H1 (cell line): ENCODE measurements around the gene B4GALNT3. TPM values are rescaled to one million over a fixed set of nuclear protein-coding genes. Genes with fewer than 3 reads are reported as not detected.

ENCODE experiments used
- CTCF ChIA-PET: fragments of 300-600 bp; sonication (Branson Sonifier 250); formaldehyde crosslinking; loops from one replicate; lab custom pipeline; 2021; ENCODE audit not compliant: partially characterized antibody; lab: Charles Lee
- POLR2A ChIA-PET: fragments of 300-600 bp; sonication (Branson Sonifier 250); formaldehyde crosslinking; loops from one replicate; lab custom pipeline; 2021; ENCODE audit warnings: inconsistent platforms; ENCODE audit not compliant: partially characterized antibody; lab: Charles Lee
- DNase-seq, 2 experiments: peaks; one replicate each; pipeline versions ENCODE4 v3.0.0 to v3.0.0-alpha.2; 2010 to 2022; ENCODE audit warnings: low spot score in 2 of 2, low read depth in 1 of 2, mixed read lengths in 1 of 2
- FAIRE-seq: peaks from 2 replicates; lab custom pipeline; 2011; peaks lifted over from hg19 to GRCh38; lab: Jason Lieb, UNC
- H2AFZ ChIP-seq: 2 replicates; pipeline ENCODE4 v1.8.1; 2012; ENCODE audit warnings: low read length, inconsistent platforms
- H2AK5ac ChIP-seq: 2 replicates; pipeline ENCODE4 v1.6.1; 2013; ENCODE audit warnings: low read depth, low read length
- H2BK120ac ChIP-seq: replicated peaks from 2 replicates; pipeline ENCODE3; 2013; ENCODE audit warnings: low read depth, low read length, inconsistent platforms
- H2BK12ac ChIP-seq: 2 replicates; pipeline ENCODE4 v1.6.1; 2013; ENCODE audit warnings: low read depth, low read length
- H2BK15ac ChIP-seq: 2 replicates; pipeline ENCODE4 v1.6.1; 2013; ENCODE audit warnings: low read length
- H2BK20ac ChIP-seq: 2 replicates; pipeline ENCODE4 v1.6.1; 2013; ENCODE audit warnings: low read length
- H2BK5ac ChIP-seq: 2 replicates; pipeline ENCODE4 v1.6.1; 2013; ENCODE audit warnings: low read depth, low read length
- H3K14ac ChIP-seq: 2 replicates; pipeline ENCODE4 v1.6.1; 2013; ENCODE audit warnings: inconsistent platforms; ENCODE audit not compliant: insufficient read length
- H3K18ac ChIP-seq: 2 replicates; pipeline ENCODE4 v1.6.1; 2013; ENCODE audit warnings: low read length; ENCODE audit errors: extremely low read depth
- H3K23ac ChIP-seq: 2 replicates; pipeline ENCODE4 v1.6.1; 2013; ENCODE audit warnings: inconsistent platforms; ENCODE audit not compliant: insufficient read length
- H3K23me2 ChIP-seq: 2 replicates; pipeline ENCODE4 v1.6.1; 2013; ENCODE audit warnings: low read depth, low read length
- H3K27ac ChIP-seq: 2 replicates; pipeline ENCODE4 v1.6.1; 2011; ENCODE audit warnings: low read depth, low read length, inconsistent platforms
- H3K27me3 ChIP-seq, 4 experiments: replicated peaks in 1 of 4; 1 replicate in 1 of 4; 2 replicates in 3 of 4; pipeline versions ENCODE4 v1.6.1 to v1.8.1; 2011 to 2013; ENCODE audit warnings: low read length in 3 of 4, mild to moderate bottlenecking in 3 of 4, inconsistent platforms in 2 of 4, mixed read lengths in 2 of 4, moderate library complexity in 1 of 4; ENCODE audit not compliant: control insufficient read depth in 3 of 4, insufficient read depth in 3 of 4; ENCODE audit errors: extremely low read depth in 1 of 4
- H3K36me3 ChIP-seq, 4 experiments: 2 replicates each; pipeline versions ENCODE4 v1.6.1 to v1.8.1; 2011 to 2013; ENCODE audit warnings: mild to moderate bottlenecking in 4 of 4, low read length in 3 of 4, moderate library complexity in 2 of 4, control low read depth in 1 of 4, inconsistent platforms in 1 of 4; ENCODE audit not compliant: insufficient read depth in 4 of 4, control insufficient read depth in 2 of 4
- H3K4ac ChIP-seq: replicated peaks from 2 replicates; pipeline ENCODE3; 2013; ENCODE audit warnings: low read length, low read depth, mixed read lengths, inconsistent platforms; ENCODE audit not compliant: insufficient read length
- H3K4me1 ChIP-seq, 4 experiments: replicated peaks in 1 of 4; 1 replicate in 1 of 4; 2 replicates in 3 of 4; pipeline versions ENCODE4 v1.6.1 to v1.8.1; 2011 to 2013; ENCODE audit warnings: low read length in 3 of 4, inconsistent platforms in 2 of 4, mixed read lengths in 1 of 4; ENCODE audit not compliant: insufficient read depth in 4 of 4, control insufficient read depth in 3 of 4
- H3K4me2 ChIP-seq, 2 experiments: 2 replicates each; pipeline versions ENCODE4 v1.6.1 to v1.8.1; 2011 to 2013; ENCODE audit warnings: low read depth in 2 of 2, low read length in 2 of 2, control low read depth in 1 of 2, inconsistent platforms in 1 of 2, mild to moderate bottlenecking in 1 of 2; ENCODE audit not compliant: insufficient read depth in 1 of 2
- H3K4me3 ChIP-seq, 4 experiments: fragments of 200-600, 300-600 bp in 1 of 4; sonication (generic), shearing (Covaris generic), sonication (Bioruptor Twin) in 1 of 4; 2 replicates each; pipeline versions ENCODE4 v1.5.1 to v1.8.1; 2011 to 2016; ENCODE audit warnings: low read length in 4 of 4, low read depth in 3 of 4, control low read depth in 2 of 4, inconsistent platforms in 2 of 4, mild to moderate bottlenecking in 2 of 4, mixed read lengths in 1 of 4, moderate library complexity in 1 of 4; ENCODE audit not compliant: insufficient read depth in 2 of 4; ENCODE audit errors: extremely low read depth in 1 of 4
- H3K56ac ChIP-seq: replicated peaks from 2 replicates; pipeline ENCODE3; 2013; ENCODE audit warnings: low read depth, mild to moderate bottlenecking, mixed read lengths, low read length, inconsistent platforms; ENCODE audit not compliant: insufficient read length
- H3K79me1 ChIP-seq: 2 replicates; pipeline ENCODE4 v1.6.1; 2013; ENCODE audit warnings: low read depth, low read length, control low read depth
- H3K79me2 ChIP-seq, 2 experiments: 2 replicates each; pipeline versions ENCODE4 v1.6.1 to v1.8.1; 2012 to 2013; ENCODE audit warnings: low read length in 2 of 2, mild to moderate bottlenecking in 2 of 2, inconsistent platforms in 1 of 2; ENCODE audit not compliant: insufficient read depth in 2 of 2, control insufficient read depth in 1 of 2
- H3K9ac ChIP-seq, 4 experiments: replicated peaks in 1 of 4; 1 replicate in 1 of 4; 2 replicates in 3 of 4; pipeline versions ENCODE4 v1.6.1 to v1.8.1; 2011 to 2013; ENCODE audit warnings: low read depth in 3 of 4, low read length in 3 of 4, control low read depth in 2 of 4, mild to moderate bottlenecking in 2 of 4, moderate library complexity in 2 of 4, inconsistent platforms in 1 of 4; ENCODE audit errors: extremely low read depth in 1 of 4
- H3K9me3 ChIP-seq, 2 experiments: 2 replicates each; pipeline versions ENCODE4 v1.6.1 to v1.8.1; 2012 to 2013; ENCODE audit warnings: mild to moderate bottlenecking in 2 of 2, moderate library complexity in 2 of 2, control low read depth in 1 of 2, inconsistent platforms in 1 of 2, low read depth in 1 of 2, low read length in 1 of 2, mixed read lengths in 1 of 2; ENCODE audit not compliant: insufficient read depth in 2 of 2
- H4K20me1 ChIP-seq, 2 experiments: replicated peaks in 1 of 2; 2 replicates each; pipeline versions ENCODE3 to v1.8.1; 2011 to 2013; ENCODE audit warnings: inconsistent platforms in 2 of 2, low read length in 2 of 2, mild to moderate bottlenecking in 1 of 2; ENCODE audit not compliant: insufficient read depth in 2 of 2, control insufficient read depth in 1 of 2
- H4K5ac ChIP-seq: 2 replicates; pipeline ENCODE4 v1.6.1; 2013; ENCODE audit warnings: low read length, low read depth, mixed read lengths, inconsistent platforms; ENCODE audit not compliant: insufficient read length
- H4K8ac ChIP-seq: 2 replicates; pipeline ENCODE4 v1.8.0; 2013; ENCODE audit warnings: mild to moderate bottlenecking, moderate library complexity, low read length, inconsistent platforms; ENCODE audit not compliant: insufficient read depth; ENCODE audit errors: extremely low read depth
- H4K91ac ChIP-seq: replicated peaks from 2 replicates; pipeline ENCODE3; 2013; ENCODE audit warnings: low read length, mixed read lengths, inconsistent platforms; ENCODE audit not compliant: insufficient read length
- CBX8 ChIP-seq: fragments of 300-800, 300-1000 bp; sonication (generic); IDR thresholded peaks from 2 replicates; pipeline ENCODE4 v1.7.1; 2016; ENCODE audit warnings: low read depth, low read length, borderline replicate concordance
- RBBP5 ChIP-seq: IDR thresholded peaks from 2 replicates; pipeline ENCODE4 v1.7.1; 2012; ENCODE audit warnings: low read depth, mild to moderate bottlenecking, inconsistent platforms, low read length, moderate library complexity, borderline replicate concordance
- WGBS, 2 experiments: shearing (Covaris generic) in 1 of 2; methylation state at CpG; one replicate each; pipeline versions ENCODE4 v1.1.6 to v1.1.7; 2013 to 2015; ENCODE audit warnings: low lambda C conversion rate in 2 of 2, mixed read lengths in 2 of 2, inconsistent platforms in 1 of 2, low coverage in 1 of 2, missing lambda C conversion rate in 1 of 2; ENCODE audit not compliant: insufficient replicate concordance in 2 of 2, insufficient coverage in 1 of 2, insufficient read length in 1 of 2; ENCODE audit errors: extremely low coverage in 1 of 2, missing lambda C conversion rate in 1 of 2; 5-methylcytosine and 5-hydroxymethylcytosine counted together
- polyA plus RNA-seq, 7 experiments: library from polyadenylated mRNA; depleted of rRNA in 3 of 7; stranded (reverse) in 5 of 7; unstranded in 2 of 7; fragments of >200 nt in 5 of 7; fragments of 200-250 nt in 2 of 7; gene quantifications; 1 replicate in 5 of 7; 2 replicates in 1 of 7; 4 replicates in 1 of 7; pipeline versions ENCODE4 v1.2.1 to v1.2.3, GENCODE V29; 2011 to 2013; ENCODE audit warnings: missing spikeins in 2 of 7, mixed read lengths in 2 of 7
- total RNA-seq: library from RNA; stranded (reverse); fragmentation: NEBNext Ultra II Directional; extraction: Animal tissue kit (Norgen Biotek cat#: 25700); gene quantifications from 2 replicates; pipeline ENCODE4 v1.2.1, GENCODE V29; 2021

Gene B4GALNT3
- total and polyA plus RNA-seq, 2 of the 8 experiments (the other 6 are each of a cell fraction or from before 2014, with no cell fraction given) = 12.5 to 20.3 TPM

GRCh38 chr12:509500-509899 lies 49.8 kb downstream of the B4GALNT3 start:
- Histone ChIP-seq H3K36me3 (no peaks in the 10 kb centered on the region), H3K79me2 (no peaks in the 10 kb centered on the region), H4K20me1 (no peaks in the 10 kb centered on the region), H3K14ac (no peak overlapping the region), H3K27me3 (no peaks in the 10 kb centered on the region), H4K5ac (no peak overlapping the region), H3K4me3 (no peak overlapping the region), H3K4me2 (peak overlapping the region; percentile 45 to 54), H3K23ac (no peak overlapping the region), H4K8ac (no peak overlapping the region), H2AFZ (no peak overlapping the region), H3K9me3 (no peaks in the 10 kb centered on the region), H2BK12ac (peak overlapping the region; percentile 97; the same call in 1 of the 2 replicates), H3K56ac (no peak overlapping the region), H3K4me1 (peaks cover 13 to 20% (median 15%) of the 10 kb centered on the region in 4 experiments), H3K27ac (no peak overlapping the region), H4K91ac (no peak overlapping the region), H3K18ac (peak overlapping the region; percentile 88), H2AK5ac (peak overlapping the region; percentile 94; the same call in 1 of the 2 replicates), H3K23me2 (peaks cover 3% of the 10 kb centered on the region; the same call in 1 of the 2 replicates), H3K79me1 (no peaks in the 10 kb centered on the region), H2BK5ac (peak overlapping the region; percentile 87), H2BK15ac (peak overlapping the region; percentile 53; the same call in 1 of the 2 replicates), H2BK20ac (peak overlapping the region; percentile 96), H3K9ac (no peak overlapping the region; a peak in 2 of 7 replicates), H2BK120ac (no peak overlapping the region), H3K4ac (no peak overlapping the region)
- 63% methylated on average over 5 of the region's 5 CpGs; no CpG with 5 or more reads in 1 of the 2 experiments for WGBS, 2 experiments
- FAIRE-seq = no peak
- TF ChIP-seq RBBP5 (no peak), CBX8 (no peak)
- POLR2A ChIA-PET = interaction anchor here (1.0 to 2.0 kb wide), 2 partner anchors 11 to 32 kb away, joined by 3 to 6 read pairs; no protein-coding TSS in a partner anchor
- DNase-seq = no peak
- CTCF ChIA-PET = interaction anchor here (0.7 to 2.6 kb wide), 10 partner anchors 14 to 439 kb away, joined by 3 to 15 read pairs (median 4); partner anchors contain the start of gene RAD52
